Cerebellar nuclear complex (tissue), 1 donor: ENCODE data around the gene SMURF1.

Experiments
- DNase-seq, 2 experiments: peaks; one replicate each; lab custom pipeline; 2025; lab: John Stamatoyannopoulos, UW

Gene SMURF1

GRCh38 chr7:99005776-99006175 is 138.1 kb downstream of the SMURF1 start:
- DNase-seq = no peak

GRCh38 chr7:99004781-99005500 is 139.0 kb downstream of the SMURF1 start:
- DNase-seq = no peak

- no peak for DNase-seq
These were observed 139.7 kb downstream of the SMURF1 start for GRCh38 chr7:99004216-99004615.

GRCh38 chr7:99003419-99003818 is 140.5 kb downstream of the SMURF1 start:
- no peak for DNase-seq

DNA sequence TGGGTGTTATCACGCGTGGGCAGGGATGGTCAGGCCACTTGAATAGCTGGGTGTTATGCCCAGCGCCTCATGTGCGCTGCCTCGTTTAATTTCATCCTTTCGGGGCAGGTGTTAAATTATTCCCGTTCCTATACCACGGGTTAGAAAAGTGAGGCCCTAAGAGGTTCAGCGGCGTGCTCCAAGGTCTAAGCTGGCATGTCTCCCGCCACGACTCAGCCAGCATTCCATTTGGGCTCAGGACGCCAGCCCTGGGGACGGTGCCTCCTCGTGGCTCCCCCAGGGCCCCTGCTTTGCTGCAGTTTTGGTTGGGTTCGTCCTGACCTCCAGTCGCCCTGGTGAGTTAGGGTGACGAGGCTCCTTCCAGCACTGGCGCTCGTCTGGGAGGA is 141.1 kb downstream of the SMURF1 start:
- DNase-seq = no peak

GRCh38 chr7:99002148-99002826 is 141.6 kb downstream of the SMURF1 start:
- DNase-seq = no peak

GRCh38 chr7:99001482-99002147 is 142.3 kb downstream of the SMURF1 start:
- no peak for DNase-seq

GRCh38 chr7:99000904-99001465 is 142.9 kb downstream of the SMURF1 start:
- DNase-seq = no peak

- no peak for DNase-seq
These were observed 143.6 kb downstream of the SMURF1 start for GRCh38 chr7:99000196-99000903.

DNA sequence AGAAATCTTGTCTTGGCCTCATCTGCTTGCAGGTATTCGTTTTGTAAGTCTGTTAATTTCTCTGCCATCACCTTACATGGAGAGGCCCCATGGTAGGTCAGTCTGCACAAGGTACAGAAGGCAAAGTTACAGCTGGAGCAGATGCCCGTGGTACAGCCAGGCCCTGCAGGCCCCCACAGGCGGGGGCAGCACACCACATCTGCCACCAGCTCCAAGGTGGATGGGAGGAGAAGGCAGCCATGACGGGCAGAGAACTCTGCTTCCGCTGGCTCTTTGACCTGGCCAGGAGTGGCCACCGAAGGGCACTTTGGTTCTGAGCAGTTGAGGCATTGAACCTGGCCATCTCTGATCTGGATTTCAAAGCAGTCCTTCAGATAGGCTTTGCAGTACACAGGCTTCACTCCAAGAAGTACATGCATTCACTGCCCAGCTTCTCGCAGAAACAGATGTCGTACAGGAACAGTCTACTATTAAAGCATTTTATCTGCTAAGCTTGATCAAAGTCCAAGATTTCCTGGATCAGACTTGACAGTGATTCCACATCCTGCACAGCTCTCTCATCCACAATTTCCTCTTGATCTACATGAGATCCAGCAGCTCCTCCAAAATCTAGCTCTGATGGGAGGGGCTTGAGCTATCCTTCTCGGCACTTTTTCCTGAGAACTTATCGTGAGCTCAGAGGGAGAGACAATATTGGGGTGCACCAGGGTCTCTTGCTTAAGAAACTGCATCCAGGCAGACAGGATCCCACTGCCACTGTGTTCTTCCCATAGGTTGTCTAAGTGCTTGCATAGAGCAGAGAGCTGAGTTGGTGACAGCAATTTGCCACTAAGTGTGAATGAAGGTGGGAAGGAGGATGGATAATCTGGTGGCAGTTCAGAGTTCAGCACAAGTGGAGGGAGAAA is 144.8 kb downstream of the SMURF1 start:
- DNase-seq = no peak

DNA sequence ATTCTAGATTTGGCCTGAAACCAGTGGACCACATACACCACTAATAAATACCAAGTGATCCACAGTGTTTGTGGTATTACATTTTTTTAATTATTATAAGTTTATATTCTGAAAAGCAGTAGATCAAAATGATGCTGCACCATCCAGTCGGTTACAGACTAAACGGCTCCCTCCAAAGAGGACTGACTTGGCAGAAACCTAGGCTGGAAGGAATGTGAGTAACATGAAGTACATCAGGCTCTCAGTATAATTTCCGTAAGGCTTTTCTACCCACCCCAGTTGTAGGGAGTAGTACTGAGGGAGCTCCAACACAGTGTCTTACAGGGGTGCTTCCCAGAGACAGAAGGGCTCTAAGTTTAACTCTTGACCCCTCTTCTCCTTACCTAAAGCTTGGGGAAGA is 146.1 kb downstream of the SMURF1 start:
- no peak for DNase-seq

DNA sequence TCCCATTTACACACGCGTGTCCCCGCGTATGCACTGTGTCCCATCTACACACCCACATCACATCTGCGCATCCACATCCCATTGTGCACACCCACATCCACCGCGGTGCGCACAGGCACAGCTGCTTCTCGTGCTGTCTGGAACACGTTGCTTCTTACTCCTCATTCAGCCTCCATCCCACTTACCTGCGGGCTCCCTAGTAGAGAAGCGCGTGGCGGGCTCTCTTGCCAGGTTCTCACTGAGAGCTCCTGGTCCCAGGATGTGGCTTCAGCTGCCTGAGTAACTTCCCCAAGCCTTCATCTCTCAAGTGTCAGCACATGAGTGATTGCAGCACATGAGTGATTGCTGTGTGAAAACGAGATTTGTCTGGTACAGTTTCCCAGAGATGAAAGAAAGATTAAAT is 147.8 kb downstream of the SMURF1 start:
- no peak for DNase-seq

GRCh38 chr7:98995523-98996149 is 148.3 kb downstream of the SMURF1 start:
- DNase-seq = no peak

GRCh38 chr7:98995111-98995510 is 148.8 kb downstream of the SMURF1 start:
- DNase-seq = no peak

GRCh38 chr7:98994046-98994944 is 149.6 kb downstream of the SMURF1 start:
- DNase-seq = no peak

DNA sequence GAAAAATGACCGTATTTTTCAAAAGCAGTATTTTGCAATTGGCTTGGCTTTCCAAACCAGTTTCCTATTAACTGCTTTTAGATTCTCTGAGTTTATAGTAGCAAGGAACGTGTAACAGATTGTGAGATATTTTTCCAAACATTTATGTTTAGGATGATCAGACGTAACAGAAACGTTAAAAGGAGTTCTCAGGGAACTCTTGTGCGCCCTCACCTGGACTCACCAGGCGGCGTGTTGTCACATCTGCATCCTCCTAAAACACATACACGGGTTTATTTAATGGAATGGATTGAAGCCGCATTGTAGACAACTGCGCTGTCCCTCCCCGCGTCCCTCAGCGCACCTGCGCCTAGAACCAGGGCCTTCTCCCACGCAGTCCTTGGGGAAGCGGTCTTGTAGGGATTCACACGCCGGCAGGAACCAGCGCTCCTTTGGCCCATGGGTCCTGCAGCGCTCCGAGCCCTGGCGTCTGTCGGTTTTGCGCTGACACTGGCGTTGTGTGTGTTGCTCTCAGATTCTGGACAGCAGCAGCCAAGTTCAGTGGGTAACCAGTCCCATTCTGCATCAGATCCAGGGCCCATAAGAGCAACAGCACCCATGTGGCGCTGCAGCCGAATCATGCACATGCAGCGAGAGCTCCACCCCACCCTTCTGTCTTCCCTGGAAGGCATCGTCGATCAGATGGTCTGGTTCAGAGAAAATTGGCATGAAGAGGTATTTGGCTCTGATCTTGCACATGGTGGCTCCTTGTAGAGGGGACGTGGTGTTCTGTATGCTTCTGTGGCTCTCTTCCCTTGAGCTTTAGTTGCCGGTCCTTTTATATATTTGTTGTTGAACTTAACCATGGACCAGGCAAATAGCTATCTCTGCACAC is 150.6 kb downstream of the SMURF1 start:
- DNase-seq = peak; percentile 45 to 72

GRCh38 chr7:98992076-98992475 is 151.8 kb downstream of the SMURF1 start:
- DNase-seq = no peak

GRCh38 chr7:98991141-98991540 is 152.8 kb downstream of the SMURF1 start:
- DNase-seq = no peak

GRCh38 chr7:98990356-98990755 is 153.6 kb downstream of the SMURF1 start:
- no peak for DNase-seq
